ENCODE measurements around the gene PROZ.

PROZ gene

DNA sequence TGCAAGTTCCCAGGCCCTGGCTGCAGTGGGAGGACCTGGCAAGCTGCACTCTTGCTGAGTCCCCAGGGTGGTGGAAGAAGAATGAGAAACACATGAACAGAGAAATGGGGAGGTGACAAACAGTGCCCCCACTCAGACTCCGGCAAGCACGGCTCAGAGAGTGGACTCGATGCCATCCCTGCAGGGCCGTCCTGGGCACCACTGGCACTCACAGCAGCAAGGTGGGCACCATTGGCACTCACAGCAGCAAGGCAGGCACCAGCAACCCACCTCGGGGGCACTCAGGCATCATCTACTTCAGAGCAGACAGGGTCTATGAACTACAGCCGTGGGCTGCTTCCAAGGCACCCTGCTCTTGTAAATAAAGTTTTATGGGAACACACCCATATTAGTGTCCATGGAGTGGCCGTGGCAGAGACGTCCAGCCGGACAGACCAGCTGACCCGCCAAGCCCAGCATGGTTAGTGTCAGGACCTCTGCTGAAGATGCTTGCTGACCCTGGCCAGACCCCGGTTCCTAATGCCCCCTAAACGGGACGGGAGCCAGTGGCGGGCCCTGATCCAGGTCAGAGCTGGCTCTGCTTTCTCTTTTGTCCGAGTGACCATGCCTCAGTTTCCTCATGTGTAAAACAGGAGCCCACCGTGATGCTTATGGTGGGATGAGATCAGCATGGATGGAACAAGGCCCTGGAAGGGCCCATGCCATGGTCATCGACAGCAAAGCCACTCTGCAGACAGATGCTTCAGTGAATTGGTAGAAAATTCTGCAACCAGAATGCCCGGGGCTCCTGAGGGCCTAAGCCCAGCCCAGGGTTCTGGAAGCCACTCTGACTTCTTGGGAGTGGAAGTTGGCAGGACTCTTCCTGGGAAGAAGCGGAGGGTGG lies 37.9 kb upstream of the PROZ start:
- DNase-seq, result no peak

DNA sequence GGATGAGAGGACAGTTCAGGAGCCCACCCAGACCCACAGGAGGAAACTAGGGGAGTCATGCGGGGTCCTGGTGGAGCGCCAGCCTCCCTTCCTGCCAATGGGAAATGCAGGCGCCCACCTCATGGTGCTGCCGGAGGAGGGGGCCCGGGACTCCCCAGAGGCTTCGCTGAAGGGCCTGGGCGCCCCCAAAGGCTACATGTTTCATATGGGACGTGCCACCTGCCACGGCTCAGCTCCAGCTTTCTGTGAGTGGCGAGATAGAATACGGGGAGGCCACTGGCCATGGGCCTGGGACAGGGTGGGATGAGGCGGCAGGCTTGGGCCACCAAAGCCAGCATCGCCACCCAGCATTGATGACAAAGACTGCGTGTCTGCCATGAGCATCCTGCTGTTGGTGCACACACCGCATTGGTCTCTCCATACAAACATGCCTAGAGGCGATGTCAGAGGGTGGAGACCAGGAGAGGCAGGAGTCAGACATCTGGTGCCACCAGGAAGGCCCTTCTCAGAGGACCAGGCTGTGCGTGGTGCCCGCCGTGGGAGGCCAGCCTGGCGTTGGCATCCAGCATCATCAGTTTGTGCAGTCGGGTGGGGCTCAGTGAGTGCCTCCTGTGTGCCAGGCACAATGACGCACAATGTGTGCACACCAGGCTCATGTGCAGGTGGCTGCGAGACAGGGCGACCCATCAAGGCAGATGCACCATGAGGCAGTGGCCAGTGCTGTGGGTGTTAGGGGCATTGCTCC lies 37.1 kb upstream of the PROZ start:
- DNase-seq, result no peak

DNA sequence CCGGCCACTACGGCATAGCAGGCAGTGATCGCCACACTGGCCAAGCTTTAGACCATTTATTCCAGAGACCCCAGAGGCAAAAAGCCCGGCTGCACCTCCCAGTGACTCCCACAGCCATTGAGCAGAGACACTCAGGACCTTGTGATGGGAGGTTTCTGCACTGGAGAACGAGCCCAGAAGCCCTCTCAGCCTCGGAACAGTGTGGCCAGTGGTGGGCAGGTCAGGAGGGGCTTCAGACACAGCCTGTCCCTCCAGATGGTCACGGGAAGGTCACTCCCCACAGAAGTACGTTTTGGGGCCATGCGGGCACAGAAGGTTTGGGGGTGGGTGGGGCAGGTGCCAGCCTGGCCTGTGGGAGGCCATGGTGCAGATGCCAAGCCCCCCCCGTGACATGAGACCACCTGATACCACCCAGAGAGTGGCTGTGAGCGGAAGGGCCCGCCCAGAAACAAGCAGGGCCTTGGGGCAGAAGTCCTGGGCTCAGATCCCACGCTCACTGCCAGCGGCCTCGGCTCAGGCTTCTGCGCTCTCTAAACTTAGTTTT lies 36.4 kb upstream of the PROZ start:
- DNase-seq, result no peak

DNA sequence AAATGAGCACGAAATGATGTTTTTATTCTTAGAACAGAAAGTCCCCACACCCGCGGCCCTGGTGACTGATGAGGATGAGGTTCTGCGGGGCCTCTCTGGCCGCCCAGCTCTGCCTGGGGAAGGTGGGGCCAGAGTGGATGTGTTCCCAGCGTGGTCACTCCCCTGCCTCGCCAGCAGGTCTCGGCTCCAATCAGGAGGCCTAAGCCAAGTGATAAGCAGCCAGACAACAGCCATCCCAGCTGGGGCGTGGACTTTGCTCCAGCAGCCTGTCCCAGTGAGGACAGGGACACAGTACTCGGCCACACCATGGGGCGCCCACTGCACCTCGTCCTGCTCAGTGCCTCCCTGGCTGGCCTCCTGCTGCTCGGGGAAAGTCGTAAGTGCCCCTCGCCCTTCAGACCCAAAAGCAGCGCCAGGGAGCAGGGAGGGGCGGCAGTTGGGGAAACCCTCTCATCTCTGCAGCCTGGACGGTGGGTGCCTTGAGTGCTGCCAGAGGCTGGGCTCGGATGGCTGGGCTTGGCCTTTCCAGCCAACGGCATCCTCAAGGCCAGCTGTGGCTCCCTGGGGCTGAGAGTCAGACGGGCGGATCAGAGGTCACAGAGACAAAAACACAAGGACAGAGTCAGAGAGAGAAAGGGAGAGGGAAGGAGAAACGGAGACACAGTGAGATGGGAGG lies 35.8 kb upstream of the PROZ start, which contains the start of gene F10:
Gene F10 (plus strand): TSS at position 250 of the 676 bp plus-strand sequence. CDS start 57 bp downstream, at position 307.
- DNase-seq, result no peak

DNA sequence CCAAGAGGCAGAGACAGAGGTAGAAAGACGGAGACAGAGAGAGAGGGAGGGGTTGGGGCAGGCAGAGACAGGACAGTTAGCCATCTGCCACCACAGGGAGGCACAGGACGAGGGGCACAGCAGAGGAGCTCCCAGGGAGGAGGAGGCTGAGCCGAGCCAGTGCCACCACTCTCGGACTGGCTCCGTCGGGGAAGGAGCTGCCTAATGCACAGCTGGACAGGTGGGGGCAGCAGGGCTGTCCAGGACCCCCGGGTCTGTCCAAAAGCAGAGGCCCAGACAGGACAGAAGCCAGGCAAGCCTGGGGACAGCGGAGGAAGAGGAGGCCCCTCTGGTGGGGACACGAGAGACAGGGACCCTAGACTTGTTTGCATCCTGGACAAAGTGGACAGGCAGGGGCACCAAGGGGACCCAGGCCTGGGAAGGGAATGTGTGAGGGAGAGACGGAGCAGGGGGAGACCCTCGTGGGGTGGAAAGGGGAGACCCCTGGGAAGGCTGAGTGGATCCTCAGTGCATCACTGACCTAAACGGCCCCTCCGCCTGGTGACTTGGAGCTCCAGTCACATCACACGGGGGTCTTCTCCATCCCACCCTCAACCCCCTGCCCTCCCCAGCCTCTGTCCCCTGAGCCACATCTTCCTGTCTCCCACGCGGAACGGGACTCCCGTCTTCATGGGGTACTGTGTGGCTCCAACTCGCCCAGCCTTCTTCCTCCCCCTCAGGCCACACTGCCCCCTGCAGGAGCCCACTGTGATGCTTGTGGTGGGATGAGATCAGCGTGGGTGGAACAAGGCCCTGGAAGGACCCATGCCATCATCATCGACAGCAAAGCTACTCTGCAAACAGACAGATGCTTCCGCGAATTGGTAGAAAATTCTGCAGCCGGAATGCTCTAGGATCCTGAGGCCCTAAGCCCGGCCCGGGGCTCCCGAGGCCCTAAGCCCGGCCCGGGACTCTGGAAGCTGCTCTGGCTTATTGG lies 34.9 kb upstream of the PROZ start:
- DNase-seq, result no peak

DNA sequence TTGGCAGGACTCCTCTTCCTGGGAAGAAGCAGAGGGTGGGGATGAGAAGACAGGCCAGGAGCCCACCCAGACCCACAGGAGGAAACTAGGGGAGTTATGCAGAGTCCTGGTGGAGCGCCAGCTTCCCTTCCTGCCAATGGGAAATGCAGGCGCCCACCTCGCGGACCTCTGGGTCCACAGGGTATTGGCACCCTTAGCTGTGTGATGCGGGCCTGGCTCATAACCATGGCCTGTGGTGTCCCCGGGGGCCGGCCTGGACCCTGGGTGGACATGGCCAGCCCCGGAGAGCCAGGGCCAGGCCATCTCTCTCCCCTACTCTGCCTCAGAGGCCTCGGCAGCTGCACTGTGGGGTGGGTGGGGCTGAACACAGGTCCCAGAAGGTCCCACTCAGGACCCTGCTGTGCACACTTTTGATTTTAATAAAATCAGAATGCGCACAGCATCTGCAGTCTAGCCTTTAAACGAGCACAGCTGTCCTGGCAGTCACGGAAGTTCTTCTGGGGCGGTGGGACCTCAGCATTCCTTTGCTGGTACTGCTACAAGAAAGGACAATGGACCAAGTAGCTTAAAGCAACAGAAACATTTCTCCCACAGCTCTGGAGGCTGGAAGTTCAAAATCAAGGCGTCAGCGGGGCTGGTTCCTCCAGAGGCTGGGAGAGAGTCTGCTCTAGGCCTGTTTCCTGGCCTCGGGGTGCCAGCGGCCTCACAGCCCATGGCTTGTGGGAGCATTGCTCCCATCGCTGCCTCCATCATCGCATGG lies 34.1 kb upstream of the PROZ start:
- no peak for DNase-seq

DNA sequence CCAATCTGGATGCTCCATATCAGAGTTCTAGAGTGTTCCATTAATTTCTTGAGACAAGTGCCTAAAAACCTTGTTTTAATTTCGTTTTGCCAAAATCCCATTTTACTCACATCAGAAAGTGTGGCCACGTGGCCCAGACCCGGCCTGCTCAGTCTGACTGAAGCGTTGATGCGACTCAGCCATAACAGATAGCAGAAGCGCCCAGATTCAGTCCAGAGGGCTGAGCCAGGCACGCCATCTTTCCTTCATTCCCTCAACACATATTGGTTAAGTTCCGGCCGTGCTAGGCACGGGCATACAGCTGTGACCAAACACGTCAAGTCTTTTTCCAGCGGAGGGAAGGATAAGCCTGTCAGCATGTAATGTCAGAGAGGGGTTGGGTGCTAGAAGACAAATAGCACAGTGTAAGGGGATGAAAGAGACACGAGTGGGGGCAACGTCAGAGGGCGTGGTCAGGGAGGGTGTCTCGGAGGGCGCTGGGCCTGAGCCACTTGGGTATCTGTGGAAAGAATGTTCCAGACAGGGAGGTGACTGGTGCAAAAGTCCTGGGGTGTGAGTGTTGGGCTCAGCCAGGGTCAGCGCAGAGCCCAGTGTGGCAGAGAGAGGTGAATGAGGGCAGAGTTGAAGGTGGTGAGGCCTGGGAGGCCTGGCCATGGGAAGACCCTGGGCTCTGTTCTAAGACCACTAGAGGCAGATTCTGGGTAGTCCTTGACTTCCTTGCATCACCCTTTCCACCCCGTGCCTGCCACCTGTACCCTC lies 32.8 kb upstream of the PROZ start:
- DNase-seq, result no peak

DNA sequence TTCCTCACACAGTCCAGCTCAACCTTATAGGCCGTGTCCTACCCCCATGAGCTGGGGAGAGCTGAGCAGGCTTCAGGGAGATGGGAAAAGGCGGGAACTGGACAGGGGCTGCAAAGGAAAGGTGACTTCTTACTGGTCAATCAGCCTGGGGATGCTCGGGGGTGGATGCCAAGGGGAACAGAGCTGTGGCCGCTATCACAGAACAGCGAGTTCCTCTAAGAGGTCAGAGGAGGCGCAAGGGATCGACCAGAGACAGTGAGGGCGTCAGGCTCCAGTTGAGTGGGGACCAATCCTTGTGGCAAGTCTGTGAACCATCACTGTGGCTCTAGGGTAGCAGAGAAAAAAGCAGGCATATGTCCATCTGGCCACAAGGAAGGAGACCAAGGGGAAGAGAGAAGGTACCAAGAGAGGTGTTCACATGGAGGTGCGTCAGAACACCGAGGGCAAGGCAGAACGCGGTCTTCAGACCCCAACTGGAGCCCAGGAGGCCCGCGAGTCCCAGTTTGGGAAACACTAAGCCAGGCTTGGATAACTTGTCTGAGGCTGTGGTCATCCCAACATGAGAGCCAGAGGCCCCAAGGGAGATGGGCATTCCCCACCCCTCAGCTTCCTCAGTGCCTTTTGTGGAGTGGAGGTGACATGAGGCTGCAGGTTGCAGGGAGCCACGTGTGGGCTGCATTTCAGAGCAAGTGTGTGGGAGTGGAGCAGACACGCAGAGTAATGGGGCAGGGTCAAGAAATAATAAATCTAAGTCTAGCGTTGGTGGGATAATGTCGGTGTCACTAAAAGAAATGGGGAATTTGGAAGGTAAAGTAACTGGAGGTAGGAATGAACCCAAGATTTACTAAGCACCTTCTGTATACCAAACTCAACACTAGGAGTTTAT lies 31.9 kb upstream of the PROZ start:
- DNase-seq, result no peak

DNA sequence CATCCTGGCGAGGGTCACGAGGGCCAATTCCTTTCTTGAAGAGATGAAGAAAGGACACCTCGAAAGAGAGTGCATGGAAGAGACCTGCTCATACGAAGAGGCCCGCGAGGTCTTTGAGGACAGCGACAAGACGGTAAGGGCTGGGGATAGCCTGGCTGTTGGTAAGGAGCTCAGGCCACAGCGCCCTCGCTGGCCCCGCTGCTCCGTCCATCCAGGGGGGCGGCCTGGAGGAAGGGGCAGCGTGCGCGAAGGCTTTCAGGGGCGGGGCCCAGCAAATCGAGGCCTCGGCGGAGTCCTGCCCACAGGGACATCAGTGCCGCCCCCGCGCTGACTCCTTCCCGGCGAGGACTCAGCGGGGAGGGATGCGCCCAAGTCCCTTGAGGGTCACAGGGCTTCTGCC lies 29.0 kb upstream of the PROZ start:
- no peak for DNase-seq

DNA sequence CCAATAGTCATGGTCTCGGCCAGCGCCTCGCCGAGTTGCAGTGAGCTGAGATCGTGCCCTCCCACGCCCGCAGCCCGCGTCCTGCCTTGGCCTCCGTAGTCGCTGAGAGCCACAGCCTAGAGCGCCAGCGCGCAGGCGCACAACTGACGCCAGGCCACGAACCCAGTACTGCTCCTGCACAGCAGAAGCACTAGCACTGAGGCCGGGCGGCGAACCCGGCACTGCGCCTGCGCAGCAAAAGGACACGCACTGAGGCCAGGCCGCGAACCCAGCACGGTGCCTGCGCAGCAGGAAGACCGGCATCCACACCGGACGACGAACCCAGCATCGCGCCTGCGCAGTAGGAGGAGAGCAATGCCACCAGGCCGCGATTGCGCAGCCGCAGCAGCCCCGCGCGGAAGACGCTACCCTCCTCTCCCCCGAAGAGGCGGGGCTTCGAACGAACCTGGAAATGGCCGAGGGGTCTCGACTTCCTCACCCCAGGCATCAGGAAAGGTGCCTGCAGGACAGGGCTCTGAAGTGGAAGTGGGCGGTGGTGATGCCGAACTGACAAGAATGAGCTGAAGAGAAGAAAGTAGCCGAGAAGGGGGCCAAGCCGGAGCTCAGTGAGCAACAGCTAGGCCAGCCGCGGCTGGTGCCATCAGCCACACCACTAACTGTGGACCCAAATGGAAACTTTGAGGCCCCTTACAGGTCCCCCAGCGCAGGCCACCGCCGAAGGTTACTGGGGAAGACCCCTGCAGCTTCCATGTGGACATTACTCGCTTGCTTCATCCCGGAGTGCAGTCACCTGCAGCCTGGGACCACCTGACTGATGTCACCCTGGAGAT lies 28.3 kb upstream of the PROZ start:
- DNase-seq, result no peak

DNA sequence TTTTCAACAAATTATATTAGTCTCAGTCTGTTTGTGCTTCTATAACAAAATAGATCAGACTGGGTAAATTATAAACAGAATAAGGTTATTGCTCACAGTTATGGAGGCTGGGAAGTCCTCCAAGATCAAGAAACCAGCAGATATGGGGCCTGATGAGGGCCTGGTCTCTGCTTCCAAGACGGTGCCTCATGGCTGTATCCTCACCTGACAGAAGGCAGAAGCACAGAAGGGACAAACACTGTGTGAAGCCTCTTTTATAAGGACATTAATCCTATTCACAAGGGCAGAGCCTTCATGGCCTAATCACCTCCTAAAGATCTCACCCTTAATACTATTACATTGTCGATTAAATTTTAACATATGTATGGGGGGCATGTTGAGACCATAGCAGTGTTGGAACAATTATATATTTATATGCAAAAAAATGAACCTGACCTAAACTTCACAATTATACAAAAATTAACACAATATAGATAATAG lies 23.1 kb upstream of the PROZ start:
- DNase-seq, result no peak

DNA sequence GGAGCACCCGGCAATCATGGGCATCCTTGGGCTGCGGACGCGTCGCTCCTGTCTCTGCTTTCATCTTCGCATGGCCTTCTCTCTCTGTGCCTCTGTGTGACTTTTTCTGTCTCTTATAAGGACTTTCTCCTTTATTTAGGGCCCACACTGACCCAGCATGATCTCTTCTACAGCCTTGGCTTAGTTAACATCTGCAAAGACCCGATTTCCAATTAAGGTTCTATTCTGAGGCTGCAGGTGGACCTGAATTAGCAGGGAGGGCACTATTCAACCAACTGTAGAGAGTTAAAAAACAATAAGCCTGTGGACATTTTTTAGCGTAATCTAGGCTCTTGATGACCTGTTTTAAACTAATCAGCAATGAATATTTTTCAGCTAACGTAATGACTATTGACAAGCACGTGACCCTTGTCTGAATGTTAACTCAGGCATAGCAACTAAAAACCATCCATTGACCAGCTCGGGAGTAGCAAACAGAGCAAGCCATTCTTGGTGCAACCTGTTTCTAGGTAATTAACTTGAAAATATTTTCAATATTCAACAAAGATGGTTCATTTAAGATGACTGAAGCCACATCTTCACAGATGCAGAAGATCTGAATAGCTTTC lies 20.7 kb upstream of the PROZ start:
- DNase-seq, result no peak

DNA sequence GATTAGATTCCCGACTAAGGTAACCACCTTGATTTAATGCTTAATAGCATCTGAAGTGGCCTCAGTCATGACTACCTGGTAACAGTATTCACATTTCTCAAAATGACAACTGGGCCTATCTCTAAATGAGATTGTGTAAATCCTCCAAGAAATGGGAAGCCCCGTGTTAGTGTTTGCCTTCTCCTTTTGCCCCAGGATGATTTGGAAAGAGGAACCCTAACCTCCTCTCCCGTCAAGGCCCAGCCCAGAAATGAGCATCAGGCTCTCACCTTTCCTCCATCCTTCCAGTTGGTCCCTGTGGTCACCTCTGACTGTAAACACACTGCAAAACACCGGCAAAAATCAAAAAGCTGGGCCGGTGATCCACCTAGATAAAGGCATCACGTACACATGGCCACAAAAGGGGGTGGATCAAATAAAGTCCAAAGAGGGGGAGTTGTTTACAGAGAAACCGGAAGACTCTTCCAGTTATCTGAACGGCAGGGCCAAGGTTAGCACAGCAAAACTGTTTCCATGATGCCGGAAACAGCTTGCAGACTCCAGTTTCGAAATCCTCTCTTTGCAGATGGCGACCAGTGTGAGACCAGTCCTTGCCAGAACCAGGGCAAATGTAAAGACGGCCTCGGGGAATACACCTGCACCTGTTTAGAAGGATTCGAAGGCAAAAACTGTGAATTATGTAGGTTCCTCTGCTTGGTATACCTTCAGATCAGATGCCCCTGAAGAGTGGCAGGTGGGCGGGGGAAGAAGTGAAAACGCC lies 19.5 kb upstream of the PROZ start:
- no peak for DNase-seq

DNA sequence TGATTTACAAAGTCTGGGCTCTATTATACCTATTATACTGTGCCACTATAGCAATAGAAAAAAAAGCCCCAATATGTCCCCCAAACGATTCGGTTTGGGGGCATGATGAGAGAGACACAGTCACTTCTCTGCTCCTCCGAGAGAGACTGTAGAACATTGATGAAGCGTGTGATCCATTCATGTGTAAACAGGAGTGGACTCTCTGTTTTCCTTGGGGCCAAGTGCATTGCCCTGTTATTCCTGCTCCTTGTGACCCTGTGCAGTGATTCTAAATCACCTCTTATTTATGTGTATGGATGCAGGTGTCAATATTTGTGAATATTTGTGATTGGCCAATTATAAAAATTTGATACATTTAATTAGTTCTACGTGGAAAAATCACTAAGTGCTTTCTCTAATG lies 18.9 kb upstream of the PROZ start:
- no peak for DNase-seq

DNA sequence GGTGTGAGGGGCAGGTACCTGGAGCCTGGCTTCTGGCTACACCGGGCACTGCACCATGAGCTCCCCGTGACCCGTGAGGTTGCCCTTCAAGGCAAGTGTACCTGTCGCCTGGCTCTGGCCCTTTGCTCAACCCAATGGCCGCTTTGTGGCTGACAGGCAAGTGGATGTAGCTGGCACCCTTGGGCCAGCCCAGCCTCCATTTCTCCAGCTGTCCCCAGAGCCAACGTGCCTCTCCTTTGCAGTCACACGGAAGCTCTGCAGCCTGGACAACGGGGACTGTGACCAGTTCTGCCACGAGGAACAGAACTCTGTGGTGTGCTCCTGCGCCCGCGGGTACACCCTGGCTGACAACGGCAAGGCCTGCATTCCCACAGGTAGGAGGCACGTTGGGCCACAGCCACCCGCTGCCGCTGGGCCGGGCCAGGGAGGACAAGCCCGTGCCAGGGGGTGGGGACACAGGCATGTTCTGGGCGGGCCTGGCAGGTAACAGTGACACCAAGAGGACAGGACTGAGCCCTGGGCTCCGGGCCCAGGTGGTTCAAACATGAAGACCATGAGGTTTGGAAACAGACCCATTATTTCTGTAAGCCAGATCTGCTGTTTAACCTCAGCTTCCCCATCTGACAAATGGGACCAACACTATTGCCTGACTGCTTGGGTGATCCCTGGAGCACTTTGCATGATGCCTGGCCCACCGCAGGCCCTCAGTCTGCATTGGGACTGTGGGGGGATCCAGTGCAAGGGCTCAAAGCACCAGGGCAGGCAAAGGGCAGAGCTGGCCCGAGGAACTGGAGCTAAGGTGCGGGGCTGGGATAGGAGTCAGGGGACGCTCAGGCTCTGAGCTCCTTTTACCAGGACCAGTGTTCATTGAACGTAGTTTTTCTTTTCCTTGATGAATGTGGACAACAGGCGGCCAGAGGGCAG lies 17.5 kb upstream of the PROZ start:
- DNase-seq, result no peak

DNA sequence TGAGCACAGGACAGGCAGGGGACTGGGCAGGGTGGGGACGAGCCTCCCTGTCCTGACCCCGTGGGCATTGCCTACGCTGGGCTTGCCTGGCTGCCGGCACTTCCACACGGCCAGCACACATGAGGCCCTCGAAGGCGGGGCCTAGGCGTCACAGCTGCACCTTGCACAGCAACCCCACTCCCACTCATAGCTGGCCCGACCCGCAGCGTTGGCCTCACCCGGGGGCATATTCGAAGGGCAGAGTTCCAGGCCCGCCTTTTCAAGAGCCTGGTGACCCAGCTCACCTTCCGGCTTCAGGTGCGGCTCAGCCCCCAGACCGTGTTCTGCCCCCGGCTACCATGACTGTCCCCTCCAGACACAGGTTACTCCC lies 16.9 kb upstream of the PROZ start:
- no peak for DNase-seq

Data from DMS79 (cell line).